H1 (cell line): ENCODE measurements around the gene GPSM1. TPM values are rescaled to one million over a fixed set of nuclear protein-coding genes. Genes with fewer than 3 reads are reported as not detected.

Source experiments
- CTCF ChIA-PET: fragments of 300-600 bp; sonication (Branson Sonifier 250); formaldehyde crosslinking; loops from one replicate; lab custom pipeline; 2021; ENCODE audit not compliant: partially characterized antibody; lab: Charles Lee
- POLR2A ChIA-PET: fragments of 300-600 bp; sonication (Branson Sonifier 250); formaldehyde crosslinking; loops from one replicate; lab custom pipeline; 2021; ENCODE audit warnings: inconsistent platforms; ENCODE audit not compliant: partially characterized antibody; lab: Charles Lee
- DNase-seq, 2 experiments: peaks; one replicate each; pipeline versions ENCODE4 v3.0.0 to v3.0.0-alpha.2; 2010 to 2022; ENCODE audit warnings: low spot score in 2 of 2, low read depth in 1 of 2, mixed read lengths in 1 of 2
- FAIRE-seq: peaks from 2 replicates; lab custom pipeline; 2011; peaks lifted over from hg19 to GRCh38; lab: Jason Lieb, UNC
- H2AFZ ChIP-seq: 2 replicates; pipeline ENCODE4 v1.8.1; 2012; ENCODE audit warnings: low read length, inconsistent platforms
- H2AK5ac ChIP-seq: 2 replicates; pipeline ENCODE4 v1.6.1; 2013; ENCODE audit warnings: low read depth, low read length
- H2BK120ac ChIP-seq: replicated peaks from 2 replicates; pipeline ENCODE3; 2013; ENCODE audit warnings: low read depth, low read length, inconsistent platforms
- H2BK12ac ChIP-seq: 2 replicates; pipeline ENCODE4 v1.6.1; 2013; ENCODE audit warnings: low read depth, low read length
- H2BK15ac ChIP-seq: 2 replicates; pipeline ENCODE4 v1.6.1; 2013; ENCODE audit warnings: low read length
- H2BK20ac ChIP-seq: 2 replicates; pipeline ENCODE4 v1.6.1; 2013; ENCODE audit warnings: low read length
- H2BK5ac ChIP-seq: 2 replicates; pipeline ENCODE4 v1.6.1; 2013; ENCODE audit warnings: low read depth, low read length
- H3K14ac ChIP-seq: 2 replicates; pipeline ENCODE4 v1.6.1; 2013; ENCODE audit warnings: inconsistent platforms; ENCODE audit not compliant: insufficient read length
- H3K18ac ChIP-seq: 2 replicates; pipeline ENCODE4 v1.6.1; 2013; ENCODE audit warnings: low read length; ENCODE audit errors: extremely low read depth
- H3K23ac ChIP-seq: 2 replicates; pipeline ENCODE4 v1.6.1; 2013; ENCODE audit warnings: inconsistent platforms; ENCODE audit not compliant: insufficient read length
- H3K23me2 ChIP-seq: 2 replicates; pipeline ENCODE4 v1.6.1; 2013; ENCODE audit warnings: low read depth, low read length
- H3K27ac ChIP-seq: 2 replicates; pipeline ENCODE4 v1.6.1; 2011; ENCODE audit warnings: low read depth, low read length, inconsistent platforms
- H3K27me3 ChIP-seq, 4 experiments: replicated peaks in 1 of 4; 1 replicate in 1 of 4; 2 replicates in 3 of 4; pipeline versions ENCODE4 v1.6.1 to v1.8.1; 2011 to 2013; ENCODE audit warnings: low read length in 3 of 4, mild to moderate bottlenecking in 3 of 4, inconsistent platforms in 2 of 4, mixed read lengths in 2 of 4, moderate library complexity in 1 of 4; ENCODE audit not compliant: control insufficient read depth in 3 of 4, insufficient read depth in 3 of 4; ENCODE audit errors: extremely low read depth in 1 of 4
- H3K36me3 ChIP-seq, 4 experiments: 2 replicates each; pipeline versions ENCODE4 v1.6.1 to v1.8.1; 2011 to 2013; ENCODE audit warnings: mild to moderate bottlenecking in 4 of 4, low read length in 3 of 4, moderate library complexity in 2 of 4, control low read depth in 1 of 4, inconsistent platforms in 1 of 4; ENCODE audit not compliant: insufficient read depth in 4 of 4, control insufficient read depth in 2 of 4
- H3K4ac ChIP-seq: replicated peaks from 2 replicates; pipeline ENCODE3; 2013; ENCODE audit warnings: low read length, low read depth, mixed read lengths, inconsistent platforms; ENCODE audit not compliant: insufficient read length
- H3K4me1 ChIP-seq, 4 experiments: replicated peaks in 1 of 4; 1 replicate in 1 of 4; 2 replicates in 3 of 4; pipeline versions ENCODE4 v1.6.1 to v1.8.1; 2011 to 2013; ENCODE audit warnings: low read length in 3 of 4, inconsistent platforms in 2 of 4, mixed read lengths in 1 of 4; ENCODE audit not compliant: insufficient read depth in 4 of 4, control insufficient read depth in 3 of 4
- H3K4me2 ChIP-seq, 2 experiments: 2 replicates each; pipeline versions ENCODE4 v1.6.1 to v1.8.1; 2011 to 2013; ENCODE audit warnings: low read depth in 2 of 2, low read length in 2 of 2, control low read depth in 1 of 2, inconsistent platforms in 1 of 2, mild to moderate bottlenecking in 1 of 2; ENCODE audit not compliant: insufficient read depth in 1 of 2
- H3K4me3 ChIP-seq, 4 experiments: fragments of 200-600, 300-600 bp in 1 of 4; sonication (generic), shearing (Covaris generic), sonication (Bioruptor Twin) in 1 of 4; 2 replicates each; pipeline versions ENCODE4 v1.5.1 to v1.8.1; 2011 to 2016; ENCODE audit warnings: low read length in 4 of 4, low read depth in 3 of 4, control low read depth in 2 of 4, inconsistent platforms in 2 of 4, mild to moderate bottlenecking in 2 of 4, mixed read lengths in 1 of 4, moderate library complexity in 1 of 4; ENCODE audit not compliant: insufficient read depth in 2 of 4; ENCODE audit errors: extremely low read depth in 1 of 4
- H3K56ac ChIP-seq: replicated peaks from 2 replicates; pipeline ENCODE3; 2013; ENCODE audit warnings: low read depth, mild to moderate bottlenecking, mixed read lengths, low read length, inconsistent platforms; ENCODE audit not compliant: insufficient read length
- H3K79me1 ChIP-seq: 2 replicates; pipeline ENCODE4 v1.6.1; 2013; ENCODE audit warnings: low read depth, low read length, control low read depth
- H3K79me2 ChIP-seq, 2 experiments: 2 replicates each; pipeline versions ENCODE4 v1.6.1 to v1.8.1; 2012 to 2013; ENCODE audit warnings: low read length in 2 of 2, mild to moderate bottlenecking in 2 of 2, inconsistent platforms in 1 of 2; ENCODE audit not compliant: insufficient read depth in 2 of 2, control insufficient read depth in 1 of 2
- H3K9ac ChIP-seq, 4 experiments: replicated peaks in 1 of 4; 1 replicate in 1 of 4; 2 replicates in 3 of 4; pipeline versions ENCODE4 v1.6.1 to v1.8.1; 2011 to 2013; ENCODE audit warnings: low read depth in 3 of 4, low read length in 3 of 4, control low read depth in 2 of 4, mild to moderate bottlenecking in 2 of 4, moderate library complexity in 2 of 4, inconsistent platforms in 1 of 4; ENCODE audit errors: extremely low read depth in 1 of 4
- H3K9me3 ChIP-seq, 2 experiments: 2 replicates each; pipeline versions ENCODE4 v1.6.1 to v1.8.1; 2012 to 2013; ENCODE audit warnings: mild to moderate bottlenecking in 2 of 2, moderate library complexity in 2 of 2, control low read depth in 1 of 2, inconsistent platforms in 1 of 2, low read depth in 1 of 2, low read length in 1 of 2, mixed read lengths in 1 of 2; ENCODE audit not compliant: insufficient read depth in 2 of 2
- H4K20me1 ChIP-seq, 2 experiments: replicated peaks in 1 of 2; 2 replicates each; pipeline versions ENCODE3 to v1.8.1; 2011 to 2013; ENCODE audit warnings: inconsistent platforms in 2 of 2, low read length in 2 of 2, mild to moderate bottlenecking in 1 of 2; ENCODE audit not compliant: insufficient read depth in 2 of 2, control insufficient read depth in 1 of 2
- H4K5ac ChIP-seq: 2 replicates; pipeline ENCODE4 v1.6.1; 2013; ENCODE audit warnings: low read length, low read depth, mixed read lengths, inconsistent platforms; ENCODE audit not compliant: insufficient read length
- H4K8ac ChIP-seq: 2 replicates; pipeline ENCODE4 v1.8.0; 2013; ENCODE audit warnings: mild to moderate bottlenecking, moderate library complexity, low read length, inconsistent platforms; ENCODE audit not compliant: insufficient read depth; ENCODE audit errors: extremely low read depth
- H4K91ac ChIP-seq: replicated peaks from 2 replicates; pipeline ENCODE3; 2013; ENCODE audit warnings: low read length, mixed read lengths, inconsistent platforms; ENCODE audit not compliant: insufficient read length
- E2F6 ChIP-seq: IDR thresholded peaks from 2 replicates; pipeline ENCODE4 v1.6.1; 2012; ENCODE audit warnings: inconsistent platforms
- EZH2 ChIP-seq: fragments of 200-600 bp; sonication (generic); IDR thresholded peaks from 2 replicates; pipeline ENCODE4 v1.7.1; 2012; ENCODE audit warnings: low read depth, mild to moderate bottlenecking, moderate library complexity, low read length, inconsistent platforms; ENCODE audit not compliant: severe bottlenecking
- HDAC6 ChIP-seq: IDR thresholded peaks from one replicate; pipeline ENCODE4 v1.7.1; 2012; ENCODE audit warnings: low read depth, mild to moderate bottlenecking, inconsistent platforms, low read length, moderate library complexity
- PHF8 ChIP-seq: fragments of 200-600 bp; sonication (generic); conservative IDR thresholded peaks from 2 replicates; pipeline ENCODE4 v1.7.1; 2012; ENCODE audit warnings: low read depth, mild to moderate bottlenecking, inconsistent platforms, low read length, moderate library complexity
- POLR2AphosphoS5 ChIP-seq: IDR thresholded peaks from 2 replicates; pipeline ENCODE4 v1.6.1; 2011; ENCODE audit warnings: low read depth, low read length
- RNF2 ChIP-seq: fragments of 200-900, 300-1000 bp; sonication (generic); IDR thresholded peaks from 2 replicates; pipeline ENCODE4 v1.7.1; 2016; ENCODE audit warnings: borderline replicate concordance, low read depth, mild to moderate bottlenecking, antibody characterized with exemption, low read length; ENCODE audit not compliant: poor library complexity, severe bottlenecking; ENCODE audit errors: missing control alignments
- SP2 ChIP-seq: IDR thresholded peaks from 2 replicates; pipeline ENCODE4 v1.6.1; 2012; ENCODE audit warnings: mild to moderate bottlenecking, low read length, inconsistent platforms
- YY1 ChIP-seq: IDR thresholded peaks from 2 replicates; pipeline ENCODE4 v1.6.1; 2011; ENCODE audit warnings: low read depth, mild to moderate bottlenecking, low read length
- ZNF274 ChIP-seq: IDR thresholded peaks from 2 replicates; pipeline ENCODE4 v1.7.0; 2012; ENCODE audit warnings: low read length, borderline replicate concordance; ENCODE audit errors: extremely low read depth
- WGBS, 2 experiments: shearing (Covaris generic) in 1 of 2; methylation state at CpG; one replicate each; pipeline versions ENCODE4 v1.1.6 to v1.1.7; 2013 to 2015; ENCODE audit warnings: low lambda C conversion rate in 2 of 2, mixed read lengths in 2 of 2, inconsistent platforms in 1 of 2, low coverage in 1 of 2, missing lambda C conversion rate in 1 of 2; ENCODE audit not compliant: insufficient replicate concordance in 2 of 2, insufficient coverage in 1 of 2, insufficient read length in 1 of 2; ENCODE audit errors: extremely low coverage in 1 of 2, missing lambda C conversion rate in 1 of 2; 5-methylcytosine and 5-hydroxymethylcytosine counted together
- polyA plus RNA-seq, 7 experiments: library from polyadenylated mRNA; depleted of rRNA in 3 of 7; stranded (reverse) in 5 of 7; unstranded in 2 of 7; fragments of >200 nt in 5 of 7; fragments of 200-250 nt in 2 of 7; gene quantifications; 1 replicate in 5 of 7; 2 replicates in 1 of 7; 4 replicates in 1 of 7; pipeline versions ENCODE4 v1.2.1 to v1.2.3, GENCODE V29; 2011 to 2013; ENCODE audit warnings: missing spikeins in 2 of 7, mixed read lengths in 2 of 7
- total RNA-seq: library from RNA; stranded (reverse); fragmentation: NEBNext Ultra II Directional; extraction: Animal tissue kit (Norgen Biotek cat#: 25700); gene quantifications from 2 replicates; pipeline ENCODE4 v1.2.1, GENCODE V29; 2021
- TF ChIP-seq, protein P1 (sequence below), 3 experiments: IDR thresholded peaks; 1 replicate in 2 of 3; 2 replicates in 1 of 3; pipeline versions ENCODE4 v1.5.1 to v1.6.1; 2011; ENCODE audit warnings: low read length in 3 of 3, mild to moderate bottlenecking in 3 of 3, inconsistent platforms in 2 of 3, low read depth in 1 of 3, moderate library complexity in 1 of 3; ENCODE audit not compliant: insufficient read depth in 1 of 3; ENCODE audit errors: control extremely low read depth in 1 of 3

GPSM1 gene
- total and polyA plus RNA-seq, 2 of the 8 experiments (the other 6 are each of a cell fraction or from before 2014, with no cell fraction given), result 12.8 to 18.0 TPM

DNA sequence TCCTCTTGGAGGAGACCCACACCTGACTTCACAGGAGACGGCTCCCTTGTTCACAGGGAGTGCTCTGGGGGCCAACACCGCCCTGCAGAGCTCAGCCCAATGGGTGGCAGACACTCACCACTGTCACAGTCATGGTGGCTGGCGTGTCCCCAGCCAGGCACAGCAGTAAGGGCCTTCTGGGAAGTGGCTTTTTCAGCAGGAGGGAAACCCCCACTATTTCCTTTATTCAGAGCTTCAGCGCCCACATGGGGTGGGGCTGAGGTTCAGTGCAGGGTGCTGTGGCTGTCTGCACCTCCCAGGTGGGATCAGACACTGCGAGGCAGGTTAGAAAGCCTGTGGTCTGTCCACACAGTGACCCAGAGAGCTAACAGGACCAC, 76.2 kb downstream of the GPSM1 start:
- Histone ChIP-seq H3K79me2 (peaks cover 0 to 17% of the 10 kb centered on the region in 2 experiments; a peak in 2 of 4 replicates), H3K9me3 (no peaks in the 10 kb centered on the region), H3K18ac (no peak overlapping the region), H2AK5ac (no peak overlapping the region), H4K5ac (no peak overlapping the region), H2BK5ac (no peak overlapping the region), H2BK12ac (no peak overlapping the region), H3K27ac (no peak overlapping the region; the same call in 1 of the 2 replicates), H2BK15ac (no peak overlapping the region), H3K14ac (no peak overlapping the region), H3K23me2 (peaks cover 6% of the 10 kb centered on the region; the same call in 1 of the 2 replicates), H3K36me3 (peaks cover 16 to 49% (median 38%) of the 10 kb centered on the region in 4 experiments; a peak in 7 of 8 replicates), H4K91ac (no peak overlapping the region), H4K20me1 (peaks cover 6 to 11% of the 10 kb centered on the region in 2 experiments), H4K8ac (peak overlapping the region; percentile 3; the same call in 1 of the 2 replicates), H3K9ac (no peak overlapping the region), H3K4me2 (no peak overlapping the region), H3K27me3 (no peaks in the 10 kb centered on the region), H3K56ac (no peak overlapping the region), H3K4me1 (peaks cover 0 to 8% (median 6%) of the 10 kb centered on the region in 4 experiments; a peak in 5 of 7 replicates), H2AFZ (no peak overlapping the region), H2BK20ac (no peak overlapping the region), H3K4me3 (no peak overlapping the region), H3K4ac (no peak overlapping the region), H3K23ac (no peak overlapping the region), H3K79me1 (peaks cover 10% of the 10 kb centered on the region), H2BK120ac (no peak overlapping the region)
- no peak for FAIRE-seq
- POLR2A ChIA-PET, result interaction anchor here (1.3 to 14.6 kb wide), 6 partner anchors 14 to 40 kb away, joined by 3 to 139 read pairs (median 24); partner anchors contain the start of gene DNLZ
- 100% methylated on average over 4 of the region's 5 CpGs; no CpG with 5 or more reads in 1 of the 2 experiments for WGBS, 2 experiments
- CTCF ChIA-PET, result interaction anchor here (0.7 to 3.2 kb wide), 6 partner anchors 10 to 240 kb away, joined by 3 to 10 read pairs (median 3); no protein-coding TSS in a partner anchor
- DNase-seq, result no peak
- TF ChIP-seq ZNF274 (no peak), EZH2 (no peak), PHF8 (no peak), HDAC6 (no peak), E2F6 (no peak), RNF2 (no peak), POLR2AphosphoS5 (no peak), SP2 (no peak), YY1 (no peak)
- TF ChIP-seq, protein P1, sequence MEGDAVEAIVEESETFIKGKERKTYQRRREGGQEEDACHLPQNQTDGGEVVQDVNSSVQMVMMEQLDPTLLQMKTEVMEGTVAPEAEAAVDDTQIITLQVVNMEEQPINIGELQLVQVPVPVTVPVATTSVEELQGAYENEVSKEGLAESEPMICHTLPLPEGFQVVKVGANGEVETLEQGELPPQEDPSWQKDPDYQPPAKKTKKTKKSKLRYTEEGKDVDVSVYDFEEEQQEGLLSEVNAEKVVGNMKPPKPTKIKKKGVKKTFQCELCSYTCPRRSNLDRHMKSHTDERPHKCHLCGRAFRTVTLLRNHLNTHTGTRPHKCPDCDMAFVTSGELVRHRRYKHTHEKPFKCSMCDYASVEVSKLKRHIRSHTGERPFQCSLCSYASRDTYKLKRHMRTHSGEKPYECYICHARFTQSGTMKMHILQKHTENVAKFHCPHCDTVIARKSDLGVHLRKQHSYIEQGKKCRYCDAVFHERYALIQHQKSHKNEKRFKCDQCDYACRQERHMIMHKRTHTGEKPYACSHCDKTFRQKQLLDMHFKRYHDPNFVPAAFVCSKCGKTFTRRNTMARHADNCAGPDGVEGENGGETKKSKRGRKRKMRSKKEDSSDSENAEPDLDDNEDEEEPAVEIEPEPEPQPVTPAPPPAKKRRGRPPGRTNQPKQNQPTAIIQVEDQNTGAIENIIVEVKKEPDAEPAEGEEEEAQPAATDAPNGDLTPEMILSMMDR (IDR thresholded peaks at IDR 0.05; ENCODE audit: control extremely low read depth in 1 of 3, insufficient read depth in 1 of 3, low read depth in 1 of 3, low read length in 3 of 3), result no peak
